GM10248 (cell line): Measurements from ENCODE around the gene ST3GAL4.

Experiments
- CTCF ChIA-PET: fragments of 300-600 bp; sonication (Branson Sonifier 250); formaldehyde crosslinking; extraction: SDS; loops from one replicate; lab custom pipeline; 2021; ENCODE audit warnings: antibody characterized with exemption; lab: Yijun Ruan, JAX
- POLR2A ChIA-PET: fragments of 350-650 bp; sonication (Branson Sonifier 250); formaldehyde crosslinking; extraction: SDS; loops from one replicate; lab custom pipeline; 2020; ENCODE audit warnings: antibody characterized with exemption; lab: Yijun Ruan, JAX
- DNase-seq: peaks from one replicate; pipeline ENCODE4 v3.0.0; 2012; ENCODE audit errors: extremely low spot score
- CTCF ChIP-seq: IDR thresholded peaks from 2 replicates; pipeline ENCODE4 v1.5.1; 2012; ENCODE audit warnings: mild to moderate bottlenecking, low read depth; ENCODE audit errors: extremely low read depth, missing control alignments, control extremely low read depth

ST3GAL4 gene

GRCh38 chr11:126355926-126356897 lies 726 bp downstream of the ST3GAL4 start:
- TF ChIP-seq CTCF, result no peak
- ChIA-PET POLR2A (no interaction called here), CTCF (interaction anchor here (1.1 to 1.5 kb wide), 2 partner anchors 25 to 124 kb away, joined by 5 to 6 read pairs; no protein-coding TSS in a partner anchor)
- DNase-seq, result no peak

GRCh38 chr11:126357055-126357962 lies 1.8 kb downstream of the ST3GAL4 start:
- CTCF ChIA-PET, result interaction anchor here (1.1 to 1.5 kb wide), 3 partner anchors 9 to 123 kb away, joined by 4 to 6 read pairs (median 5); no protein-coding TSS in a partner anchor
- DNase-seq, result no peak
- POLR2A ChIA-PET, result no interaction called here
- TF ChIP-seq CTCF, result no peak

GRCh38 chr11:126357969-126358762 lies 2.7 kb downstream of the ST3GAL4 start:
- no peak for TF ChIP-seq CTCF
- no peak for DNase-seq
- CTCF ChIA-PET, result interaction anchor here (1.4 to 1.6 kb wide), 3 partner anchors 9 to 23 kb away, joined by 4 to 5 read pairs (median 5); no protein-coding TSS in a partner anchor
- POLR2A ChIA-PET, result no interaction called here

DNA sequence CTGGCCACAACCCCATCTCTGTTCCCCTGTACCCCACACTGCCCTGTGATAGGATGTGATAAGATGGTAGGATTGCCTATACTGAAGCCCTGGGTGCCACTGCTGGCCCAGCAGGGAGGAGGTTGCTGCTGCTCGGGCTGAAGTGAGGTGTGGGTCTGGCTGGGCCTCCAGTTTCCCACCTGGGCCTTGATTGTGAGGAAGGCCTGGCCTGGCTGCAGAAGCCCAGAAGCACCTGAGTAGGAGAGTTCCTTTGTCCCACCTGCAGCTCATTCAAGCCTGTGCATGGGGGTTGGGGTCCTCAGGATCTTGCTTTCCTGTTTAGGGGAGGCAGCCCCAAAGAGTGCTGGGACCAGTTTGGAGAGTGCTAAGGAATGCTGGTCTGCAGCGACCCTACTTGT lies 3.3 kb downstream of the ST3GAL4 start:
- ChIA-PET CTCF (interaction anchor here (1.6 kb wide), 1 partner anchor 11 kb away, joined by 5 read pairs; no protein-coding TSS in a partner anchor), POLR2A (no interaction called here)
- DNase-seq, result no peak
- TF ChIP-seq CTCF, result no peak

DNA sequence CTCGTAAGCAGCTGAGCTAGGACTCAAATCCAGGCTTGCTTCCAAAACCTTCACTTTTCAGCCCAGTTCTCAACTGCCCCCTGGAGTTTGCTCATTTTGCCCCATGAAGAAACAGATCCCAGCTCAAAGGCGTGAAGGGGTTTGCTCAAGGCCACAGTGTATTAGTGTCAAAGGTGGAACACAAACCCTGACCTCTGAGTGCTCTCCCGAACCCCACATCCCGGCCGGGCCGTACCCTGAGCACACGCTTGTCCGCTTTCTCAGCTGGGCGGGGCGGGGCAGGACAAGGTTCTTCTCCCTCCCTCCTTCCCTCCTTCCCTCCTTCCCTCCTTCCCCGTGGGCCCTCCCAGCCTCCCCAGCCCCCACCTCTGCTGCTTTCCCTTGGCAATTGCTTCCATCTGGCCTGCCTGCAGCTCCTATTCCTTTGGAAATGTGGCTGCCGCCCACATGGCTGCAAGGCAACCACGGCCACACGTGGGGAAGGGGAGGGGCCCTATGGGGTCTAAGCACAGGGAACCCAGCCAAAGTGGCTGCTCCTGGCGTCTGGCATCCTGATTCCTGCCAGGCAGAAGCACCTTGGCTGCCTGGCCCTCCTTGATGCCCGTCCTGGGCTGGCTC lies 4.1 kb downstream of the ST3GAL4 start:
- POLR2A ChIA-PET, result interaction anchor here (0.6 kb wide), 1 partner anchor 39 kb away, joined by 4 read pairs; no protein-coding TSS in a partner anchor
- no peak for DNase-seq

More for the DNA sequence above, 4.1 kb downstream of the ST3GAL4 start:
- no peak for TF ChIP-seq CTCF
- CTCF ChIA-PET, result interaction anchor here (1.6 kb wide), 1 partner anchor 11 kb away, joined by 5 read pairs; no protein-coding TSS in a partner anchor
